ACC112 (cell line): ENCODE measurements around the gene PPIL1.
"Not testable (repeated sequence)": the region's sequence is repeated elsewhere in the genome, so short reads cannot be mapped to it uniquely, and the experiment has no call there.

ENCODE experiments used
- H2AFZ ChIP-seq: fragments of 200-600 bp; sonication (generic); one replicate; pipeline ENCODE4 v1.6.0; 2017; ENCODE audit warnings: antibody characterized with exemption, low read length; ENCODE audit not compliant: unreplicated experiment
- H3K27ac ChIP-seq: fragments of 200-600 bp; sonication (generic); 2 replicates; pipeline ENCODE4 v1.5.1; 2014; ENCODE audit warnings: low read depth, mild to moderate bottlenecking, antibody characterized with exemption, low read length, moderate library complexity
- H3K27me3 ChIP-seq: fragments of 200-600 bp; sonication (generic); 2 replicates; pipeline ENCODE4 v1.6.1; 2014; ENCODE audit warnings: mild to moderate bottlenecking, antibody characterized with exemption, low read length, moderate library complexity, mixed read lengths; ENCODE audit not compliant: insufficient read depth
- H3K36me3 ChIP-seq: fragments of 200-600 bp; sonication (generic); 2 replicates; pipeline ENCODE4 v1.6.1; 2016; ENCODE audit warnings: mild to moderate bottlenecking, antibody characterized with exemption, low read length, moderate library complexity, mixed read lengths; ENCODE audit not compliant: insufficient read depth
- H3K4me1 ChIP-seq: fragments of 200-600 bp; sonication (generic); one replicate; pipeline ENCODE4 v1.6.1; 2016; ENCODE audit warnings: low read length, mixed read lengths; ENCODE audit not compliant: insufficient read depth, unreplicated experiment, control insufficient read depth
- H3K4me3 ChIP-seq: fragments of 200-600 bp; sonication (generic); 2 replicates; pipeline ENCODE4 v1.5.1; 2014; ENCODE audit warnings: mild to moderate bottlenecking, low read depth, low read length
- H3K79me2 ChIP-seq: fragments of 200-600 bp; sonication (generic); one replicate; pipeline ENCODE4 v1.6.0; 2016; ENCODE audit warnings: low read length; ENCODE audit not compliant: control insufficient read depth, unreplicated experiment, insufficient read depth

The PPIL1 gene

DNA sequence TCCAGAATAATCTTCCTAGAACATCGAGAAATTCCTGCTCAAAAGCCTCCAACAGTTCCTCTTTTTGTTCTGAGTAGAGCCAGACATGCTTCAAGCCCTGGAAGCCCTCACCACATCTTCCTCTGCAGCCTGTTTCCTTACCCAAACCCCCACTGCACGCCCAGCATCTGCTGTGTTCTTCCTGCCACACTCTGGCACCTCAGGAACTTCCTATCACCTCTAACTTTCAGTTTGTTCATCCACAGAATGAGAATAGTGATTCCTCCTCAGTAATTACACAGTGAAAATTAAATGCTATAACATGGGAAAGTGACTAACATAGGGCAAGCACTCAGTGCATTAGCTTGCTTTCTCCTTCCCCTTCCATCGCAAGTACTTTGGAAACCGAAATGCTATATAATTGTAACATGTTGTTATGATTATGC lies 37.4 kb upstream of the PPIL1 start:
- H3K27me3 ChIP-seq: no peaks in the 10 kb centered on the region
- no peak overlapping the region for H2AFZ ChIP-seq
- H3K4me1 ChIP-seq: peaks cover 29% of the 10 kb centered on the region
- no peaks in the 10 kb centered on the region for H3K36me3 ChIP-seq
- no peak overlapping the region for H3K4me3 ChIP-seq
- H3K27ac ChIP-seq: peak overlapping the region; percentile 51; the same call in 1 of the 2 replicates
- no peaks in the 10 kb centered on the region for H3K79me2 ChIP-seq

DNA sequence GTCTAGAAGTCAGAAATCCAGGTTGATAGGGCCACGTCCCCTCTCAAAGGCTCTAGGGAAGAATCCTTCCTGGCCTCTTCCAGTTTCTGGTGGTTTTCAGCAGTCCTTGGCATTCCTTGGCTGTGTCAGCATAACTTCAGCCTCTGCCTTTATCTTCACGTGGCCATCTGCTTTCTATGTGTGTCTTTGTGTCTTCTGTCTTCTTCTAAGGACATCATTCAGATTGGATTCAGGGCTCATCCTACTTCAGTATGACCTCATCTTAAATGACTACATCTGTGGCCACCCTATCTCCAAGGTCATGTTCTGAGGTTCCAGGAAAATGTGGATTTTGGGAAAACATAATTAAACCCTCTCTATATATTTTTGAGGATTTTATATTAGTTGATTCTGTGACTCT lies 34.1 kb upstream of the PPIL1 start:
- H3K27ac ChIP-seq: no peak overlapping the region
- H3K79me2 ChIP-seq: no peaks in the 10 kb centered on the region
- no peak overlapping the region for H2AFZ ChIP-seq
- no peak overlapping the region for H3K4me3 ChIP-seq
- peaks cover 23% of the 10 kb centered on the region for H3K4me1 ChIP-seq
- H3K27me3 ChIP-seq: no peaks in the 10 kb centered on the region
- H3K36me3 ChIP-seq: peaks cover 4% of the 10 kb centered on the region; the same call in 1 of the 2 replicates

DNA sequence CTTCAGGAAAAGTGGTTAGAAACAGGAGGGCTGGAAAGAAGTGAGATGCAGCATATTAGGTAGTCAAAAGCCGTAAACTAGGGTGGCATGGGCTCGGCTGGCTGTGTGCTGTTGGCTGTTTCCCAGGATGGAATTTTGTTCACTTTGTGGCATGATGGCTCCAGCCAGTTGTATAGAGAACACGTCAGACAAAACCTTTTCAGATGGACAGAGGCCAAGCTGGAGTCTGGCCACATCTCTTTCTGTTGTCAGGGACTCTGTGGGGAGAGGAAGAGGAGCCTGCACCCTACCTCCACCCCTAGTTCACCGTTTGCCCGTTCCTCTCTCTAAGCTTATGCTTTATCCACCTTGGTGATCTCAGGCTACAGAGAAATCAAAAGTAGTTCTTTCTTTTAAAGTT lies 33.2 kb upstream of the PPIL1 start:
- H2AFZ ChIP-seq: no peak overlapping the region

DNA sequence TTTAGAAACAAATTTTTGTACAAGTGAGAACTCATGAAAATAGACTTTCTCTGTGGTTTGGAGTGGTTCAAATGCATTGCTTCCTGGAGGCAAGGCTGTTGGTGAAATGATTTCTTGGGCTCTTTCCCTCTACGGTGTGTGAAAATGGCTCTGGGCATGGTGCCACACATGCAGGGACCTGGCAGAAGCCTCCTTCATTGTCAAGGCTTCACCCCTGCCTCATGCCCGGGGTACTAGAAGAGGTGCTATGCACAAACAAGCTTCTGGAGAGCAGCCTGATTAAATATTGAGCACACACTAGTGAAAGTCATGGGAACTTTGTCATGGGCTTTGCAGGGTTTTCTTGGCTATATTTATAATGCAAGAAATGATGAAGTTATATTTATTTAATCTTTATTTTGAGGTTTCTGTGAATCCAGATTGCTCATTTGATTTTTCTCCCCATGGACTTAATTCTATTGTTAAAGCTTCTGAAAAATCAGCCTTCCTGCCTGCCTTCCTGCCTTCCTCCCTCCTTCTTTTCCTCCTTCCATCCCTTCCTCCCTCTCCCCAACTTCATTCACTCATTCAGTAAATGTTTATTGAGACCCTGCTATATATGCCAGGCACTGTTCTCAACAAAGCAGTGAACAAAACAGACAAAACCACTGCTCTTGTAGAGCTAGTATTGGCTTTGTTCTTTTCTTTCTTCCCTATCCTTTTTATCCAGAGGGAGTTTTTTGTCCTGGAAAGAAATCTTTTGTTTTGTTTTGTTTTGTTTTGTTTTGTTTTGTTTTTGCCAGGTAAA lies 32.1 kb upstream of the PPIL1 start:
- no peak overlapping the region for H2AFZ ChIP-seq
- no peaks in the 10 kb centered on the region for H3K79me2 ChIP-seq
- H3K4me1 ChIP-seq: peaks cover 3% of the 10 kb centered on the region
- no peak overlapping the region for H3K4me3 ChIP-seq
- no peaks in the 10 kb centered on the region for H3K27me3 ChIP-seq
- peaks cover 19% of the 10 kb centered on the region; the same call in 1 of the 2 replicates for H3K36me3 ChIP-seq
- no peak overlapping the region for H3K27ac ChIP-seq

More for the DNA sequence above, 33.2 kb upstream of the PPIL1 start:
- no peaks in the 10 kb centered on the region for H3K27me3 ChIP-seq
- peaks cover 13% of the 10 kb centered on the region for H3K4me1 ChIP-seq
- no peak overlapping the region for H3K27ac ChIP-seq
- no peaks in the 10 kb centered on the region for H3K79me2 ChIP-seq
- H3K36me3 ChIP-seq: peaks cover 9% of the 10 kb centered on the region; the same call in 1 of the 2 replicates
- no peak overlapping the region for H3K4me3 ChIP-seq

DNA sequence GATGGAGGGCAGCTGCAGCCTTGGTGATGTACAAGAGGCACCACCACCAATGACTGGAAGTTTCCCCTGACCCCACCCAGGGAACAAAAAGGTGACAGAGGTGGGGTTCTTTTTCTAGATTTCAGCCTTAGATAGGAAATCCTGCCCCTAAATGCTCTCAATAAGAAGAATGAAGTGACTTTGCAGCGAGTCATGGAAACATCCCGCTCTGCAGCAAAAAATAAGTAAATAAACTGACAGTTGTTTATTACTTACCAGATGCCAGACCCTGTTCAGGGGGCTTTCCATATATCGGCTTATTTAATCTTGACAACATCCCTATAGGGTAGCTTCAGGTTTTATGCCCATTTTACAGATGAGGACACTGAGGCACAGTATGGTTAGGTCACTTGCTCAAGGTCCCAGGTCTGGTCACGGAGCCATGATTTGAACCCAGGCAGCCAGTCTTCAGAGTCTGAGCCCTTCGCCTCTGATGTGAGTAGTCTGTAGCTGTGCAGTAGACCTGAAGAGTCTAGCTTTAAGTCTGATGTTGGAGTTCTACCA lies 30.3 kb upstream of the PPIL1 start:
- H3K4me1 ChIP-seq: no peaks in the 10 kb centered on the region
- H3K79me2 ChIP-seq: no peaks in the 10 kb centered on the region
- no peak overlapping the region for H2AFZ ChIP-seq
- H3K4me3 ChIP-seq: no peak overlapping the region
- no peaks in the 10 kb centered on the region for H3K27me3 ChIP-seq
- H3K27ac ChIP-seq: no peak overlapping the region
- H3K36me3 ChIP-seq: peaks cover 19% of the 10 kb centered on the region; the same call in 1 of the 2 replicates

DNA sequence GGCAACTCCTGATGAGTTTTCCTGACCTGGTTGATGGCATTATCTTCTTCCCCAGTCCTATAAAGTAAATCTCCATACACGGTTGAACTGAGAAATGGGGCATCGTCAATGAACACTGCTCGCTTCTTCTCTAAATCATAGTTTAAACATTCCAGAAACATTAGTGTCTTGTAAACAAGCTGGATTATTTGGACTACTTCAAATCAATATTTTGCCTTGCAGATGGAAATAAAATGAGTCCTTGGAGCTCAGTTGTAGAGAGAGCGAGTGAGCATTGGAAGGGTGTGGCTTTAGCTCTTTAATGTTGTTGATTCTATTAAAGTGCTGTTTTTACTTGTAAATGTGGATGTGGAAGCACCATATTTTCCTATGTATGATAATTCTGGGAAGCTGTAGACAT lies 29.5 kb upstream of the PPIL1 start:
- H3K4me3 ChIP-seq: no peak overlapping the region
- H3K79me2 ChIP-seq: no peaks in the 10 kb centered on the region
- H3K36me3 ChIP-seq: peaks cover 19% of the 10 kb centered on the region; the same call in 1 of the 2 replicates
- H3K4me1 ChIP-seq: no peaks in the 10 kb centered on the region
- H2AFZ ChIP-seq: no peak overlapping the region
- H3K27ac ChIP-seq: no peak overlapping the region
- H3K27me3 ChIP-seq: no peaks in the 10 kb centered on the region

DNA sequence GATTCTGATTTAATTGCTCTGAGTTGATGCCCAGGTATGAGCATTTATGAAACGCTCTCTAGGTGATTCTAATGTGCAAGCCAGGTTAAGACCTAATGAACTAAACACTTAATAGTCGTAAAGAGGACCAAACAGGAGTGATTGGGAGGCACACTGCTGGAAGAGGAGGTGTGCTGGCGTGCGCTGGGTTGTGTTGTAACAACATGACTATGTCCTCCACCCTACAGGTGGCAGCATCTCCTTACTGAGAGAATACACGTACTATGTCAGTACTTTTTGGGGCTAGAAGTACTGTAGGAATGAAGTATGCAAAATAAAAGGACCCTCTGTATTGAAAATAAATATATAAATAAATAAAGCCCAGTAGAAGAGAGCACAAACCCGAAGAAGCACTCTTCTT lies 23.0 kb upstream of the PPIL1 start:
- no peak overlapping the region for H2AFZ ChIP-seq
- H3K79me2 ChIP-seq: peaks cover 6% of the 10 kb centered on the region
- H3K4me3 ChIP-seq: no peak overlapping the region
- no peaks in the 10 kb centered on the region for H3K27me3 ChIP-seq
- H3K4me1 ChIP-seq: peaks cover 7% of the 10 kb centered on the region
- H3K36me3 ChIP-seq: peaks cover 18% of the 10 kb centered on the region
- H3K27ac ChIP-seq: no peak overlapping the region

DNA sequence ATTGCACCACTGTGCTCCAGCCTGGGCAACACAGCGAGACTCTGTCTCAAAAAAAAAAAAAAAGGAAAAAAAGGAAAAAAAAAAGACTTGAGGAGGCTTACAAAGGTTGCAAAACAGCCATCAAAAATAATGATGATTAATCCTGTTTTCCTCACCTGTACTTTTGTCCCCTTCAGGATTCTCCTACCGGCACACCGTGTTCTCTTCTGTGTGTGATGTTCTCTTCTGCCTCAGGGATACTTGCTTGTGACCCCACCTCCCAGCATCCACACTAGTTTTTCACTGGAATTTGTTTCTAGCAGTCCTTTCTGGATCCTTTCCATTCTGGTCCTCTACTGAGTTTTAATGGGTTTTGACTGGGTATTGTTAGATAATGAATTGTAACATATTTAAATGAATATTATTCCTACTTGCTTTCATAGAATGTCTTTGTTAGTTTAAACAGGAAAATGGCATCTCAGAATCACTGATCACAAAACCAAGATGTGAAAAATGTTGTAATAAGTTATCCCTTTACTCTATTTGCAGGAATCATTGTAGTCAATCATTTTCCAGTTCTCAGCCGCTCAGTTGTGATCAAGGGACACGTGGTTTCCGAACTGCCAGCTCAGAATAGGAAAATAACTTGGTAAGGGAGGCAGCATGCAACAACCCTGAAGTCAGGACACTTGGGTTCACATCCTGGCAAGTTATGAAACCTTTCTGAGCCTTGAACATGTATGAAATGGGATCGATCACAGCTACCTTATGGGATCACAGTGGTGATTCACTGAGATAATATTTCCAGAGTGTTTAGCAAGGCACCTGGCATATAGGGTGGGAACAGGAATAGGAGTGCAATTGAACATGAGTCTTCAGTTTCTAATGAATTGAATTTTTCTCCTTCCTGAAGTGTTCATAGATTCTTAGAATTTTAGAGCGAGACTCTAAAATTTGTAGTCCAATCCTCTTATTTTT lies 19.7 kb upstream of the PPIL1 start:
- H3K27me3 ChIP-seq: no peaks in the 10 kb centered on the region
- no peak overlapping the region for H3K27ac ChIP-seq
- H3K4me1 ChIP-seq: peaks cover 7% of the 10 kb centered on the region
- no peak overlapping the region for H3K4me3 ChIP-seq
- H2AFZ ChIP-seq: no peak overlapping the region
- peaks cover 21% of the 10 kb centered on the region for H3K79me2 ChIP-seq
- peaks cover 10% of the 10 kb centered on the region; the same call in 1 of the 2 replicates for H3K36me3 ChIP-seq

DNA sequence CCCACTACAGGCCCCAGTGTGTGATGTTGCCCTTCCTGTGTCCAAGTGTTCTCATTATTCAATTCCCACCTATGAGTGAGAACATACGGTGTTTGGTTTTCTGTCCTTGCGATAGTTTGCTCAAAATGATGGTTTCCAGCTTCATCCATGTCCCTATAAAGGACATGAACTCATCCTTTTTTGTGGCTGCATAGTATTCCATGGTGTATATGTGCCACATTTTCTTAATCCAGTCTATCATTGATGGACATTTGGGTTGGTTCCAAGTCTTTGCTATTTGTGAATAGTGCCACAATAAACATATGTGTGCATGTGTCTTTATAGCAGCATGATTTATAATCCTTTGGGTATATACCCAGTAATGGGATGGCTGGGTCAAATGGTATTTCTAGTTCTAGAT lies 16.6 kb upstream of the PPIL1 start:
- not testable (repeated sequence) for H3K4me3 ChIP-seq, H3K27ac ChIP-seq, H3K27me3 ChIP-seq, H2AFZ ChIP-seq
- Histone ChIP-seq H3K36me3 (peaks cover 10% of the 10 kb centered on the region; the same call in 1 of the 2 replicates), H3K4me1 (peaks cover 18% of the 10 kb centered on the region), H3K79me2 (peaks cover 49% of the 10 kb centered on the region)

DNA sequence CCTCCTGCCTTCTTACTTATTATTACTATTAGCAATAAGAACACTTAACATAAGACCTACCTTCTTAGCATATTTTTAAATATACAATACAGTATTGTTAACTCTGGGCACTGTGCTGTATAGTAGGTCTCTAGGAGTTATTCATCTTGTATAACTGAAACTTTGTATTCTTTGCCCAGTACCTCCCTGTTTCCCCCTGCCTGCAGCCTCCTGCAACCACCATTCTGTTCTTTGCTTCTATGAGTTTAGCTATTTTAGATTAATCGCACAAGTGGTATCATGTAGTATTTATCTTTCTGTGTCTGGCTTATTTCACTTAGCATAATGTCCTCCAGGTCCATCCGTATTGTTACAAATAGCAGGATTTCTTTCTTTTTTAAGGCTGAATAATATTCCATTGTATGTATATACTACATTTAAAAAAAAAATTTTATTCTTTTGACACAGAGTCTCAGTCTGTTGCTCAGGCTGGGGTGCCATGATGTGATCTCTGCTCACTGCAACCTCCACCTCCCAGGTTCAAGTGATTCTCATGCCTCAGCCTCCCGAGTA lies 15.6 kb upstream of the PPIL1 start:
- Histone ChIP-seq H3K27me3 (no peaks in the 10 kb centered on the region), H3K36me3 (peaks cover 7% of the 10 kb centered on the region; the same call in 1 of the 2 replicates), H3K4me1 (peaks cover 18% of the 10 kb centered on the region), H3K27ac (no peak overlapping the region), H3K4me3 (no peak overlapping the region), H3K79me2 (peaks cover 46% of the 10 kb centered on the region), H2AFZ (no peak overlapping the region)
